GM19351 (cell line): ENCODE data around the gene GRB14.
A peak's percentile ranks its signal among the peaks of the same experiment; 100 is the strongest.

ENCODE experiments used
- ATAC-seq: cut with Tn5 transposase; IDR thresholded peaks from one replicate; pipeline ENCODE4 v1.9.1; 2021; ENCODE audit warnings: mild to moderate bottlenecking, moderate library complexity; ENCODE audit not compliant: unreplicated experiment

The GRB14 gene

GRCh38 chr2:164617466-164617865, 3.8 kb downstream of the GRB14 start:
- no peak for ATAC-seq

- ATAC-seq, result no peak
Measured at GRCh38 chr2:164613321-164613982, 7.8 kb downstream of the GRB14 start.

- ATAC-seq, result no peak
Measured at GRCh38 chr2:164609790-164610189, 11.5 kb downstream of the GRB14 start.

- no peak for ATAC-seq
Measured at GRCh38 chr2:164606557-164606956, 14.7 kb downstream of the GRB14 start.

- no peak for ATAC-seq
Measured at GRCh38 chr2:164605295-164605694, 16.0 kb downstream of the GRB14 start.

- ATAC-seq, result no peak
Measured at GRCh38 chr2:164600763-164601162, 20.5 kb downstream of the GRB14 start.

- ATAC-seq, result peak; percentile 100
Measured at GRCh38 chr2:164599954-164600589, 21.2 kb downstream of the GRB14 start.

GRCh38 chr2:164597983-164598382, 23.3 kb downstream of the GRB14 start:
- no peak for ATAC-seq

- ATAC-seq, result no peak
Measured at GRCh38 chr2:164595031-164595430, 26.3 kb downstream of the GRB14 start.

- ATAC-seq, result no peak
Measured at GRCh38 chr2:164593959-164594358, 27.3 kb downstream of the GRB14 start.

GRCh38 chr2:164593541-164593940, 27.7 kb downstream of the GRB14 start:
- no peak for ATAC-seq

- no peak for ATAC-seq
Measured at GRCh38 chr2:164589522-164589921, 31.8 kb downstream of the GRB14 start.

- no peak for ATAC-seq
Measured at GRCh38 chr2:164581050-164581449, 40.2 kb downstream of the GRB14 start.

GRCh38 chr2:164574931-164575330, 46.4 kb downstream of the GRB14 start:
- no peak for ATAC-seq

GRCh38 chr2:164570475-164570874, 50.8 kb downstream of the GRB14 start:
- no peak for ATAC-seq

GRCh38 chr2:164569378-164569777, 51.9 kb downstream of the GRB14 start:
- ATAC-seq, result no peak

GRCh38 chr2:164568317-164568716, 53.0 kb downstream of the GRB14 start:
- ATAC-seq, result no peak

- no peak for ATAC-seq
Measured at GRCh38 chr2:164567335-164567989, 53.8 kb downstream of the GRB14 start.

- no peak for ATAC-seq
Measured at GRCh38 chr2:164565359-164565758, 55.9 kb downstream of the GRB14 start.

- ATAC-seq, result no peak
Measured at GRCh38 chr2:164562666-164563065, 58.6 kb downstream of the GRB14 start.

GRCh38 chr2:164561991-164562390, 59.3 kb downstream of the GRB14 start:
- no peak for ATAC-seq

GRCh38 chr2:164561416-164561815, 59.9 kb downstream of the GRB14 start:
- no peak for ATAC-seq
